NB4 (cell line): ENCODE measurements around the gene RTP3.

Source experiments
- DNase-seq: peaks from one replicate; pipeline ENCODE4 v3.0.0; 2010; ENCODE audit warnings: low read depth
- H3K4me3 ChIP-seq: one replicate; pipeline ENCODE4 v1.5.1; 2011; ENCODE audit warnings: mild to moderate bottlenecking, low read depth, low read length, moderate library complexity
- CTCF ChIP-seq: IDR thresholded peaks from one replicate; pipeline ENCODE4 v1.5.1; 2012; ENCODE audit warnings: low read depth, low read length
- MAX ChIP-seq: IDR thresholded peaks from 2 replicates; pipeline ENCODE4 v1.6.1; 2011; ENCODE audit warnings: low read depth, low read length
- MYC ChIP-seq: IDR thresholded peaks from 2 replicates; pipeline ENCODE4 v1.6.1; 2011; ENCODE audit warnings: low read depth, low read length
- POLR2A ChIP-seq: IDR thresholded peaks from 2 replicates; pipeline ENCODE4 v1.6.1; 2011; ENCODE audit warnings: mild to moderate bottlenecking; ENCODE audit not compliant: insufficient read length; ENCODE audit errors: extremely low read depth

Gene RTP3

GRCh38 chr3:46463120-46463867 is 34.5 kb upstream of the RTP3 start:
- no peak overlapping the region for H3K4me3 ChIP-seq
- DNase-seq = no peak
- TF ChIP-seq CTCF (no peak), POLR2A (no peak), MYC (no peak), MAX (no peak)

GRCh38 chr3:46463868-46464241 is 33.9 kb upstream of the RTP3 start:
- no peak for DNase-seq

GRCh38 chr3:46464326-46465195 is 33.2 kb upstream of the RTP3 start, which contains the start of gene LTF:
TSS of gene LTF (minus strand) at chr3:46464905. CDS start at chr3:46464867, 38 bp downstream.
- no peak within 1 kb of the TSS for H3K4me3 ChIP-seq

More at GRCh38 chr3:46463868-46464241, 33.9 kb upstream of the RTP3 start:
- TF ChIP-seq POLR2A = no peak
- no peak for TF ChIP-seq MAX
- TF ChIP-seq MYC = no peak
- no peak for TF ChIP-seq CTCF
- H3K4me3 ChIP-seq = no peak overlapping the region

GRCh38 chr3:46465196-46465520 is 32.6 kb upstream of the RTP3 start:
- no peak for DNase-seq
- no peak for TF ChIP-seq POLR2A
- no peak for TF ChIP-seq MYC
- no peak for TF ChIP-seq MAX
- no peak for TF ChIP-seq CTCF
- no peak overlapping the region for H3K4me3 ChIP-seq

More at GRCh38 chr3:46464326-46465195, 33.2 kb upstream of the RTP3 start, which contains the start of gene LTF:
- TF ChIP-seq MAX = no peak
- TF ChIP-seq MYC = no peak
- DNase-seq = no peak

- no peak for TF ChIP-seq MAX
- TF ChIP-seq CTCF = no peak
- no peak for TF ChIP-seq MYC
- TF ChIP-seq POLR2A = no peak
- DNase-seq = no peak
- no peak overlapping the region for H3K4me3 ChIP-seq
Observed at GRCh38 chr3:46466273-46466672, 31.5 kb upstream of the RTP3 start.

GRCh38 chr3:46466871-46467403 is 30.8 kb upstream of the RTP3 start:
- H3K4me3 ChIP-seq = no peak overlapping the region
- no peak for TF ChIP-seq MAX
- TF ChIP-seq MYC = no peak
- TF ChIP-seq POLR2A = no peak
- no peak for TF ChIP-seq CTCF
- DNase-seq = no peak
